Smooth muscle cell (in vitro differentiated cells): Measurements from ENCODE around the gene NKX2-3. TPM values are rescaled to one million over a fixed set of nuclear protein-coding genes. Genes with fewer than 3 reads are reported as not detected.

Experiments
- DNase-seq: peaks from one replicate; lab custom pipeline; 2025; ENCODE audit not compliant: unreplicated experiment; lab: John Stamatoyannopoulos, UW
- H2AFZ ChIP-seq: fragments of 200-600 bp; sonication (generic); 2 replicates; pipeline ENCODE4 v1.6.0; 2016; ENCODE audit warnings: antibody characterized with exemption, low read depth, mild to moderate bottlenecking
- H3F3A ChIP-seq: fragments of 200-600 bp; sonication (generic); 2 replicates; pipeline ENCODE4 v1.6.0; 2017; ENCODE audit warnings: antibody characterized with exemption, low read depth
- H3K27ac ChIP-seq: fragments of 200-600 bp; sonication (generic); 2 replicates; pipeline ENCODE4 v1.5.1; 2016; ENCODE audit warnings: low read depth, mild to moderate bottlenecking
- H3K27me3 ChIP-seq: fragments of 200-600 bp; sonication (generic); 2 replicates; pipeline ENCODE4 v1.6.1; 2016; ENCODE audit warnings: low read depth, mild to moderate bottlenecking
- H3K36me3 ChIP-seq: fragments of 200-600 bp; sonication (generic); 2 replicates; pipeline ENCODE4 v1.5.1; 2016; ENCODE audit warnings: low read depth
- H3K4me1 ChIP-seq: fragments of 200-600 bp; sonication (generic); 2 replicates; pipeline ENCODE4 v1.5.1; 2016; ENCODE audit warnings: low read depth
- H3K4me2 ChIP-seq: fragments of 200-600 bp; sonication (generic); 2 replicates; pipeline ENCODE4 v1.6.0; 2016; ENCODE audit warnings: mild to moderate bottlenecking
- H3K4me3 ChIP-seq: fragments of 200-600 bp; sonication (generic); 2 replicates; pipeline ENCODE4 v1.5.1; 2016; ENCODE audit warnings: mild to moderate bottlenecking
- H3K79me2 ChIP-seq: fragments of 200-600 bp; sonication (generic); 2 replicates; pipeline ENCODE4 v1.6.0; 2016; ENCODE audit warnings: low read depth, mild to moderate bottlenecking
- H3K9ac ChIP-seq: fragments of 200-600 bp; sonication (generic); 2 replicates; pipeline ENCODE4 v1.6.0; 2016; ENCODE audit warnings: low read depth
- H3K9me3 ChIP-seq: fragments of 200-600 bp; sonication (generic); replicated peaks from 2 replicates; pipeline ENCODE4 v1.5.1; 2016; ENCODE audit warnings: low read depth
- H4K20me1 ChIP-seq: fragments of 200-600 bp; sonication (generic); 2 replicates; pipeline ENCODE4 v1.6.0; 2016; ENCODE audit warnings: low read depth
- CTCF ChIP-seq: fragments of 200-600 bp; sonication (generic); IDR thresholded peaks from 2 replicates; pipeline ENCODE4 v1.5.1; 2017; ENCODE audit warnings: borderline replicate concordance, mild to moderate bottlenecking, antibody characterized with exemption; ENCODE audit not compliant: insufficient read depth, poor library complexity, severe bottlenecking
- WGBS: methylation state at CpG from one replicate; pipeline ENCODE4 v1.1.7; 2016; ENCODE audit warnings: low lambda C conversion rate; 5-methylcytosine and 5-hydroxymethylcytosine counted together
- polyA plus RNA-seq: library from polyadenylated mRNA; unstranded; fragments of >200 nt; fragmentation: Nextera tagmentation; extraction: Ambion mirVana; gene quantifications from 2 replicates; pipeline ENCODE4 v1.2.1, GENCODE V29; 2016
- total RNA-seq: library from RNA; depleted of rRNA; stranded (reverse); fragments of >200 nt; gene quantifications from 2 replicates; pipeline ENCODE4 v1.2.3, GENCODE V29; 2014

The NKX2-3 gene
- total and polyA plus RNA-seq, 2 experiments from 2014 or later, result not detected

- Histone ChIP-seq H3K4me2 (no peak overlapping the region), H3F3A (no peaks in the 10 kb centered on the region), H4K20me1 (no peaks in the 10 kb centered on the region), H3K27me3 (peaks cover 94% of the 10 kb centered on the region), H2AFZ (no peak overlapping the region), H3K36me3 (no peaks in the 10 kb centered on the region), H3K4me1 (no peaks in the 10 kb centered on the region), H3K9ac (no peak overlapping the region), H3K4me3 (no peak overlapping the region), H3K27ac (no peak overlapping the region), H3K9me3 (no peaks in the 10 kb centered on the region), H3K79me2 (no peaks in the 10 kb centered on the region)
- TF ChIP-seq CTCF, result no peak
- no peak for DNase-seq
Observed at GRCh38 chr10:99513061-99513460, 19.7 kb upstream of the NKX2-3 start.

DNA sequence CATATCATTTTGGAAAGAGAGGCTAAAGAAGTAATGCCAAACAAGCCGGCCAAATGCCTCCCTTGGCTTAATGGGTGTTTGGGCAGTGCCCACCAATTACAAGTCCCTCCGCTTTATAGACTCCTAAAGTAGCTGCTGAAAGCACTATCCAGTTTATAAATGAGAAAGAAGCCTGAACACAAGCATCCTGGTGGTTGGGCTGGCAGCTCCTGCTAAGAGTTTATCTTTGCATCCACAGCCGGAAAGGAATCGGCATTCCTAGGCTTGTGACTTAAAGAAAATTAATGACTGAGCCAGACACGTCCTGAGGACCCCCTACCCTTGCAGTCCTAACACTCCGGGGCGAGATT, 13.1 kb upstream of the NKX2-3 start:
- WGBS, result 17% methylated on average over 7 of the region's 7 CpGs
- no peak overlapping the region for H3K9ac ChIP-seq
- no peaks in the 10 kb centered on the region for H3K36me3 ChIP-seq
- no peaks in the 10 kb centered on the region for H3K9me3 ChIP-seq
- H3K27ac ChIP-seq, result no peak overlapping the region
- H3F3A ChIP-seq, result peaks cover 4% of the 10 kb centered on the region
- peaks cover 99% of the 10 kb centered on the region for H3K27me3 ChIP-seq
- H4K20me1 ChIP-seq, result no peaks in the 10 kb centered on the region
- no peak overlapping the region for H3K4me3 ChIP-seq
- no peak overlapping the region for H2AFZ ChIP-seq
- no peak overlapping the region for H3K4me2 ChIP-seq
- H3K4me1 ChIP-seq, result peaks cover 26% of the 10 kb centered on the region
- no peaks in the 10 kb centered on the region for H3K79me2 ChIP-seq
- no peak for DNase-seq
- TF ChIP-seq CTCF, result no peak

GRCh38 chr10:99520040-99520846, 12.5 kb upstream of the NKX2-3 start:
- Histone ChIP-seq H3K4me2 (peak overlapping the region; percentile 60), H3K27me3 (peaks cover 99% of the 10 kb centered on the region), H2AFZ (no peak overlapping the region), H3K36me3 (no peaks in the 10 kb centered on the region), H3K9ac (no peak overlapping the region), H3K27ac (no peak overlapping the region), H3F3A (peaks cover 4% of the 10 kb centered on the region), H3K9me3 (no peaks in the 10 kb centered on the region), H4K20me1 (no peaks in the 10 kb centered on the region), H3K4me3 (no peak overlapping the region), H3K79me2 (no peaks in the 10 kb centered on the region), H3K4me1 (peaks cover 26% of the 10 kb centered on the region)
- DNase-seq, result no peak
- no peak for TF ChIP-seq CTCF
- 4% methylated on average over 48 of the region's 48 CpGs for WGBS
